ENCODE measurements around the gene DNASE1L3.

DNASE1L3 gene

DNA sequence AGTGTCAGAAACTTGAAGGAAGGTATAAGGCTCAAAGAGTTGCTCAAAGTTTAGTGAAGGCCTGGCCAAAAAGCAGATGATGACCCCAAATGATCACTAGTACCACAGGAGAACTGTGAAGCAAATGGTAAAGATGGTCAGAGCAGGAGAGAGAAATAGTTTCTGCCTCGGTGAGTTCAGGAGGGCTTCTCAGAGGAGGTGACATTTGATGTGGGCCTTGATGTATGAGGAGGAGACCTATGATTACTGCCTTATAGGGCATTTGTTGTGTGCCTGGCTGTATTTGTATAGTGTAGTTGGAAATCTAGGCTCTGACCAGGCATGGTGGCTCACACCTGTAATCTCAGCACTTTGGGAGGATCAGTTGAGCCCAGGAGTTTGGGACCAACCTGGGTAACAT, 50.4 kb downstream of the DNASE1L3 start:
- DNase-seq (ENCODE audit: low read depth), result no peak
- TF ChIP-seq, protein P1, sequence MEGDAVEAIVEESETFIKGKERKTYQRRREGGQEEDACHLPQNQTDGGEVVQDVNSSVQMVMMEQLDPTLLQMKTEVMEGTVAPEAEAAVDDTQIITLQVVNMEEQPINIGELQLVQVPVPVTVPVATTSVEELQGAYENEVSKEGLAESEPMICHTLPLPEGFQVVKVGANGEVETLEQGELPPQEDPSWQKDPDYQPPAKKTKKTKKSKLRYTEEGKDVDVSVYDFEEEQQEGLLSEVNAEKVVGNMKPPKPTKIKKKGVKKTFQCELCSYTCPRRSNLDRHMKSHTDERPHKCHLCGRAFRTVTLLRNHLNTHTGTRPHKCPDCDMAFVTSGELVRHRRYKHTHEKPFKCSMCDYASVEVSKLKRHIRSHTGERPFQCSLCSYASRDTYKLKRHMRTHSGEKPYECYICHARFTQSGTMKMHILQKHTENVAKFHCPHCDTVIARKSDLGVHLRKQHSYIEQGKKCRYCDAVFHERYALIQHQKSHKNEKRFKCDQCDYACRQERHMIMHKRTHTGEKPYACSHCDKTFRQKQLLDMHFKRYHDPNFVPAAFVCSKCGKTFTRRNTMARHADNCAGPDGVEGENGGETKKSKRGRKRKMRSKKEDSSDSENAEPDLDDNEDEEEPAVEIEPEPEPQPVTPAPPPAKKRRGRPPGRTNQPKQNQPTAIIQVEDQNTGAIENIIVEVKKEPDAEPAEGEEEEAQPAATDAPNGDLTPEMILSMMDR (IDR thresholded peaks at IDR 0.05; ENCODE audit: control insufficient read depth, extremely low read depth, insufficient read depth), result no peak
- H3K4me3 ChIP-seq (ENCODE audit: low read depth, low read length), result no peak overlapping the region

DNA sequence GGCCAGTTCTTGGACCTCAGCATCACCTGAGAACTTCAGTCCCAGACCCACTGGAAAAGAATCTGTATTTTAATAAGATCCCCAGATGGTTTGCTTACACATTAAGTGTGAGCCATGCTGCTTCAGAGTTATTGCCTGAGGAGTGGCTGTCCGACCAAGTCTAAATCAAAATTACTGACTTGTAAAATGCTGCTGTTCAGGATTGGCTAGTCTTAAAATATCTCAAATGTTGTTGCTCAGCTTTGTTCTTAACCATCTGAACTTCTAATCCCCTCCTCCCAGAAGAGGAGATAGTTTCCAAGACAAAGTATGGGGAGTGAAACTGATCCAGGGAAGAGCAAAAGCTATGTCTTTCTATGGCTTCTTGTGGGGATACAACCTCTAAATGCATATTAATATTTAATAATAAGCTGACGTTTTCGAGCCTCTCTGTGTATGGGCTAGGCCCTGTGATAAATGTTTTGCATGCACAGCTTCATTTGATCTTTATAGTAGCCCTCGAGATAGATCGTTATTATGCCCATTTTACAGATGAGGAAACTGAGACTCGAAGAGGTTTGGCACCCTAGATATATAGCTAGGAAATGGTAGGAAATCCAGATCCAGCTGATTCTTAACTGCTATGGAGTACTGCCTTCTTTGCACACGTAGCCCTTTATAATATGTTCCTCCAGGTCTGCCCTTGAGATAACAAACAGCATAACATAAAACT, 52.2 kb downstream of the DNASE1L3 start:
- TF ChIP-seq, protein P1 (IDR thresholded peaks at IDR 0.05; ENCODE audit: control insufficient read depth, extremely low read depth, insufficient read depth), result no peak
- no peak overlapping the region for H3K4me3 ChIP-seq (ENCODE audit: low read depth, low read length)
- DNase-seq (ENCODE audit: low read depth), result no peak

DNA sequence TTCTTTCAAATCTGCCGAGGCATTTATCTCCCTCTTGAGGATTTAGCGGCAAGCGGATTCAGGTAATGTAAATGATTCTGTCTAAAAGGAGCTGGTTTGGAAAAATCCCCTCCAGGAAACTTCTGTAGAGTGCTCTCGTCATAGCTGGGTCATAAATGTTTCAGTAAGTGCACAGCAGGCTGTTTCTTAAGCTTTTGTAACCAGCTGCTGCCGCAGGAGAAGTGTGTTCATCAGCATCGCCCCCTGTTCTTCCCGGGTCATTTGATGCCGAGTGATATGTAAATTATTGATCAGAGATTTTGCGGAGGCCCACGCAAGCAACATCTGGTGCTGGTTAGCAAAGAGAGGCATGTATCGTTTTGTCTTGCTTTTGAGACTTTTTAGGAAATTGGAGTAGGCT, 53.1 kb downstream of the DNASE1L3 start:
- no peak overlapping the region for H3K4me3 ChIP-seq (ENCODE audit: low read depth, low read length)
- TF ChIP-seq, protein P1 (IDR thresholded peaks at IDR 0.05; ENCODE audit: control insufficient read depth, extremely low read depth, insufficient read depth), result no peak
- no peak for DNase-seq (ENCODE audit: low read depth)

DNA sequence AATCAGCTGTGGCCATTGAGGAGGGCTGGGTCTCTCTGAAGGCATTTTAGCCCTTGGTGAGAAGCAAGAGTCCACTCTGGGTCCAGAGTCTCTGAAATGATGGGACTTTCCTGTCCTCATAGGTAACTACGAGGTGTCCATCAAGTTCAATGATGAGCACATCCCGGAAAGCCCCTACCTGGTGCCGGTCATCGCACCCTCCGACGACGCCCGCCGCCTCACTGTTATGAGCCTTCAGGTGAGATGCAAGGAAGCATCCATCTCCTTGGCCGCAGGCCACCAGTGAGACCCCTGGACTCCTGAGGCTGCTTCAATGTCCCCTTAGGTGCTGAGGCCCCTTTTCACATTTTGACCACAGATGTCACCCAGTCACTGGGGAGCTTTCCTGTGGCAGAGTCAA, 54.9 kb downstream of the DNASE1L3 start:
- TF ChIP-seq, protein P1 (IDR thresholded peaks at IDR 0.05; ENCODE audit: control insufficient read depth, extremely low read depth, insufficient read depth), result no peak
- H3K4me3 ChIP-seq (ENCODE audit: low read depth, low read length), result no peak overlapping the region
- DNase-seq (ENCODE audit: low read depth), result no peak

DNA sequence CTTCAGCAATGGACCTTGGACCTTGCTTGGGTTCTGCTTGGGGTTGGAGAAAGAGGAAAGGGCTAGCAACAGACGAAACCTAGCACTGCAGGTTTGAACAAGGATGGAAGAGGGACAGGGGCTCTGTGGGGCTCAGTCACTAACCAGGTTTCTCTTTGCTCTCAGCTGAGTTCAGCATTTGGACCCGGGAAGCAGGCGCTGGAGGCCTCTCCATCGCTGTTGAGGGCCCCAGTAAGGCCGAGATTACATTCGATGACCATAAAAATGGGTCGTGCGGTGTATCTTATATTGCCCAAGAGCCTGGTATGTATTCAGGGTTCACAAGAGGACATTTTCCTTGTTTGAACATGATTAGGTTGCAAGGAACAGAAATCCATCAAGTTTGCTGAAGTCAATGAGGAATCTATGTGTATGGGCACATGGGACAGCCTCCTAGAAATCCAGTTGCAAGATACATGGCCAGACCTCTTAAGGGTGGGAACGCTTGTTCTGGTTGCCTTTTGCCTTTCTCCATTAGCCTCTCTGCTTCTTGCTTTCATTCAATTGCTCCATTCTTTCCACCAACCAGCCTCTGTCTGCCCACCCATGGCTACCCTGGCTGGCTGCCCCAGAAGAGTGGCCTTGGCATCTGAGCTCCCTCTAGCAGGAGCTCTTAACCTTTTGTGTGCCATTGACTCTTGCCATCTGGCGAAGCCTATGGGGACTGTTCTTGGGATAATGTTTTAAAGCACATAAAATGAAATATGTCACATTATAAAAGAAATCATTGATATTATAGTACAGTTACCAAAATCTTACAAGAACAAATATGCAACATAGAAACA, 55.9 kb downstream of the DNASE1L3 start:
- TF ChIP-seq, protein P1 (IDR thresholded peaks at IDR 0.05; ENCODE audit: control insufficient read depth, extremely low read depth, insufficient read depth), result no peak

DNA sequence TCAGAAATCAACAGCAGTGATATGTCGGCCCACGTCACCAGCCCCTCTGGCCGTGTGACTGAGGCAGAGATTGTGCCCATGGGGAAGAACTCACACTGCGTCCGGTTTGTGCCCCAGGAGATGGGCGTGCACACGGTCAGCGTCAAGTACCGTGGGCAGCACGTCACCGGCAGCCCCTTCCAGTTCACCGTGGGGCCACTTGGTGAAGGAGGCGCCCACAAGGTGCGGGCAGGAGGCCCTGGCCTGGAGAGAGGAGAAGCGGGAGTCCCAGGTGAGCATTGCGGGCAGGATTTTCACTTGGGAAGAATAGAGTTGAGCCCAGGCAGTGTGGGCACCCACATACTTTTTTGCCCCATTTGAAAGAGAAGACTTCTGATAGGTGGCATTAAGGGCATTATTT, 57.4 kb downstream of the DNASE1L3 start:
- no peak overlapping the region for H3K4me3 ChIP-seq (ENCODE audit: low read depth, low read length)
- DNase-seq (ENCODE audit: low read depth), result no peak
- TF ChIP-seq, protein P1 (IDR thresholded peaks at IDR 0.05; ENCODE audit: control insufficient read depth, extremely low read depth, insufficient read depth), result no peak

More for the DNA sequence above, 55.9 kb downstream of the DNASE1L3 start:
- no peak for DNase-seq (ENCODE audit: low read depth)
- H3K4me3 ChIP-seq (ENCODE audit: low read depth, low read length), result no peak overlapping the region
